Erythroblast (primary cell): ENCODE results near the gene BASP1.

ENCODE experiments used
- GATA1 ChIP-seq: IDR thresholded peaks from 2 replicates; pipeline ENCODE4 v1.6.1; 2011; ENCODE audit warnings: low read depth, mild to moderate bottlenecking, control low read depth, low read length, moderate library complexity
- POLR2A ChIP-seq: IDR thresholded peaks from 2 replicates; pipeline ENCODE4 v1.6.1; 2011; ENCODE audit warnings: mild to moderate bottlenecking, low read length

- no peak for TF ChIP-seq POLR2A
- TF ChIP-seq GATA1, result no peak
Observed at GRCh38 chr5:17177501-17178372, 39.7 kb upstream of the BASP1 start.
